Measurements from ENCODE around the gene FAM98A.

FAM98A gene

DNA sequence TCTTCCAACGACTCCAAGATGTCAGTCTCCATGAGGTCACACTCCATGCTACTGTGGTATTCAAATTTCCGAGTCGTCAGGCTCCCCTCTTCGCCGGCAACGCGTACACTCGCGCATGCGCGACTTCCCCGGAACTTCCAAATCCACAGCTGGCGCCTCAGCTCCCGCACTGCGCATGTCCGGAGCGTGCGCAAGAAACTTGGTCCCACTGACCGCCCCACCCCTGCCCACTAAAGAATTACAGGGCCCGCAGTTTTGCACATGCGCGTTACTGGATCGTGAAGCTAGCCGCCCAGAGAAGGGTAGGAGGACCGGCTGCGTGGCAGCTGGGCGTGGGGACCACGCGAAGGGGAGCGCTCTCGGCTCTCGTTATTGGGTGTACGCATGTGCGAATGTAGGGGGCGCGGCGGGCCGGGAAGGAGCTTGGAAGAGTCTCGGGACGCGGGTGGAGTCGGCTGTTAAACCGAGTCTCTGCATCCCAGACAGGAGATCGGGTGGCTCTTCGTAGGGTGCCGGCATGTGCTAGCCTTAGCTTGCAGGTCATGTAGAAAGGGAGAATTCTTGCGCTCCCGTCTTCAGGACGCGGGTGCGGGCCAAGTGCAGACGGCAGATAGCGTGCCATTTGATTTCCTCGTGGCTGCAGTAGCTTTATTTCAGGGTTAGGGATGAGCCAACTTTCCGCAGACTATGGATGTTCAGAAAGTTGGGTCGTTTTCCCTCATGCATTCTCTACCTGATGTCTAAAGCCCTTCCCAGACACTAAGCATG lies at the start of gene FAM98A:
Gene FAM98A (minus strand): TSS at position 125 of the 768 bp plus-strand sequence. CDS start 78 bp downstream, at position 47.
- Histone ChIP-seq H3K36me3 (ENCODE audit: control insufficient read depth, insufficient read depth, low read length) (no peaks in the 10 kb centered on the region), H3K4me3 (ENCODE audit: low read length) (peak within 1 kb of the TSS; percentile 98), H3K27me3 (ENCODE audit: control insufficient read depth, insufficient read depth, low read length) (no peaks in the 10 kb centered on the region), H3K9ac (ENCODE audit: low read length) (peak within 1 kb of the TSS; percentile 89), H3K4me1 (ENCODE audit: control insufficient read depth, insufficient read depth, low read length) (no peaks in the 10 kb centered on the region), H3K27ac (ENCODE audit: low read depth, low read length) (peak within 1 kb of the TSS; percentile 81)

DNA sequence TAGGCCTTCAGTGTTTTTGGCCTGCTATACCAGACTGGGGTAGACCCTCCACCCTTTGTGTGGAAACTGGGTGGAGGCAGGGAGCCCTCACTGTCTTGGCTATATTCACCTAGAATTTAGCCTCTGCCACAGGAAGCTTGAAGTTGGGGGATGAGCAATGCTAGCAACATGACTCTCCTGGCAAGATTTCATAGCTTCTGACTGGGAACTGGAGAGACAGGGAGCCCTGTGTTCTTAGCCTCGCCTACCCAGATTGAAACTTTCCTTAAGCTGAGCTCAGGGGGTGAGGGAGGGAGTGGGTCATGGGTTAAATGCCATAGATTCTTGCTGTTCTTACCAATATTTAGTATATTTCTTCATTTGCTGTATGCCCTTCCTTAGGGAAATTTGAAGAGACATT lies 46.8 kb upstream of the FAM98A start:
- H3K4me3 ChIP-seq (ENCODE audit: low read length): no peak overlapping the region
- no peak overlapping the region for H3K9ac ChIP-seq (ENCODE audit: low read length)
- H3K27me3 ChIP-seq (ENCODE audit: control insufficient read depth, insufficient read depth, low read length): no peaks in the 10 kb centered on the region
- no peaks in the 10 kb centered on the region for H3K36me3 ChIP-seq (ENCODE audit: control insufficient read depth, insufficient read depth, low read length)
- H3K27ac ChIP-seq (ENCODE audit: low read depth, low read length): no peak overlapping the region
- no peaks in the 10 kb centered on the region for H3K4me1 ChIP-seq (ENCODE audit: control insufficient read depth, insufficient read depth, low read length)

DNA sequence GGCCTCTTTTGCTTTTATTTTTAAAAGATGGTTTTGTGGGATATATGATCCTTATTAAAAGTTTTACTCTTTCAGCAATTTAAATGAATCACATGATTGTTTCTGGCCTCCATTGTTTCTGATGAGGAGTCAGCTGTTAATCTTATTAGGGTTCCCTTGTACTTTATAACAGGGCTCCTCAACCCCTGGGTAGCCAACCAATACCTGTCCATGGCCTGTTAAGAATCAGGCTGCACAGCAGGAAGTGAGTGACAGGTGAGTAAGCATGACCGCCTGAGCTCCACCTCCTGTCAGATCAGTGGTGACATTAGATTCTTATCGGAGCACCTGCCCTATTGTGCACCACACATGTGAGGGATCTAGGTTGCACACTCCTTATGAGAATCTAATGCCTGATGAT lies 45.1 kb upstream of the FAM98A start:
- Histone ChIP-seq H3K4me1 (ENCODE audit: control insufficient read depth, insufficient read depth, low read length) (no peaks in the 10 kb centered on the region), H3K9ac (ENCODE audit: low read length) (no peak overlapping the region), H3K27me3 (ENCODE audit: control insufficient read depth, insufficient read depth, low read length) (no peaks in the 10 kb centered on the region), H3K4me3 (ENCODE audit: low read length) (no peak overlapping the region), H3K27ac (ENCODE audit: low read depth, low read length) (no peak overlapping the region), H3K36me3 (ENCODE audit: control insufficient read depth, insufficient read depth, low read length) (no peaks in the 10 kb centered on the region)

DNA sequence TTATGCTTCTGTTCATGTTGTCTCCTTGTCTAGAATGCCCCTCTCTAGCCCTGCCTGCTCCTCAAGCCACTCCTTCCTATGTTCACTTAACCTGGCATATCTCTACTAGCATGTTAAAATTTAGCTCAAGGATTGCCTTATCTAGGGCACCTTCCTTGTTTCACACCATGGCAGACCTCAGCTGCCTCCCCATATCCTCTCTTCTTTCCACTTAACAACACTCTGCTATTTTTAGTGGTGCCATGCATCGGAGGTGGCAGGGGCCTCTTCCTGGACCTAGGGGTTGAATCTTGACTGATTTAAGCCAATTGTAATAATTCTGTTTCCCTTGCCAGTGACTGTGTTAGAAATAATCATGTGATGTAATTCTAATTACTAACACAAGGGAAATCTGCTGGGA lies 36.9 kb upstream of the FAM98A start:
- Histone ChIP-seq H3K36me3 (ENCODE audit: control insufficient read depth, insufficient read depth, low read length) (no peaks in the 10 kb centered on the region), H3K27me3 (ENCODE audit: control insufficient read depth, insufficient read depth, low read length) (no peaks in the 10 kb centered on the region), H3K4me3 (ENCODE audit: low read length) (no peak overlapping the region), H3K27ac (ENCODE audit: low read depth, low read length) (no peak overlapping the region), H3K4me1 (ENCODE audit: control insufficient read depth, insufficient read depth, low read length) (no peaks in the 10 kb centered on the region), H3K9ac (ENCODE audit: low read length) (no peak overlapping the region)

DNA sequence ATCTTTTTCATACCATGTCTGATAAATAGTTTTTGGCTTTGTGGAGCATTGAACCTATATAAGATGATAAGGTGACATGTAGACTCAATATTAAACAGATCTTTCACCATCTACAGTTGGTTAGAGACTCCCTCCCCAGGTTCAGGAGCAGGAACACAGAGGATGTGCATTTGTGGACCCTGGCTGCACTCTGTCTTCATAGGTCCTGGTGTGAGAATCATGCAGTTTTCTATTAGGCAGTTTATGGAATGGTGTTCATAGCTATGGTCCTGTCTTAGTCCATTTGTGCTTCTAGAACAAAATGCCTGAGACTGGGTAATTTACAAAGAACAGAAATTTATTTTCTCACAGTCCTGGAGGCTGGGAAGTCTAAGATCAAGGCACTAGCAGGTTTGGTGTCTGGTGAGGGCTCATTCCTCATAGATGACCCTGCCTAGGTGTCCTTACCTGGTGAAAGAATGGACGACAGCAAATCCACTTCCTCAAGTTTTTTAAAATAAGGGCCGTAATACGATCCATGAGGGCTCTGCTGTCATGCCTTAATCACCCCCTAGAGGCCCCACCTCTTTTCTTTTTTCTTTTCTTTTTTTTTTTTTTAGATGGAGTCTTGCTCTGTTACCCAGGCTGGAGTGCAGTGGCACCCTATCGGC lies 35.3 kb upstream of the FAM98A start:
- H3K4me1 ChIP-seq (ENCODE audit: control insufficient read depth, insufficient read depth, low read length): no peaks in the 10 kb centered on the region
- no peaks in the 10 kb centered on the region for H3K27me3 ChIP-seq (ENCODE audit: control insufficient read depth, insufficient read depth, low read length)
- no peak overlapping the region for H3K4me3 ChIP-seq (ENCODE audit: low read length)
- no peak overlapping the region for H3K9ac ChIP-seq (ENCODE audit: low read length)
- no peaks in the 10 kb centered on the region for H3K36me3 ChIP-seq (ENCODE audit: control insufficient read depth, insufficient read depth, low read length)
- no peak overlapping the region for H3K27ac ChIP-seq (ENCODE audit: low read depth, low read length)

DNA sequence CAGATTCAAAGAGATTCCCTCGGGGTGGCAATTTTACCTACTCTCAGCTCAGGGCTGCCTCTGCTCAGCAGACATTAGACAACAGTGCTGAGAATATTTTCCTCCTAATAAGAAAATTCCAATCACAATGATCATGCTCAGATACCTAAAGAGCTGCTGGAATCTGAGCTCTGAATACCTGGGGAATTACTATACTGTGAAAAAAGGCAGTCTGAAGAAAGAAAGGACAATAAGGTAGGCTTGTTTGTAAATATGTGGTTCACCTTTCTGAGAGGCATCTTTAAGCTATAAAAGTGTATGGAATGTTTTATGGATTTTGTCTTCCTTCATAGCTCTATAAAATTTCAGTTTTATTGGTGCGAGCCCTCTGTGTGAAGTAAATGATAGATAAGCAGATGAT lies 34.2 kb upstream of the FAM98A start:
- Histone ChIP-seq H3K27ac (ENCODE audit: low read depth, low read length) (no peak overlapping the region), H3K4me1 (ENCODE audit: control insufficient read depth, insufficient read depth, low read length) (no peaks in the 10 kb centered on the region), H3K9ac (ENCODE audit: low read length) (no peak overlapping the region), H3K36me3 (ENCODE audit: control insufficient read depth, insufficient read depth, low read length) (no peaks in the 10 kb centered on the region), H3K4me3 (ENCODE audit: low read length) (no peak overlapping the region), H3K27me3 (ENCODE audit: control insufficient read depth, insufficient read depth, low read length) (no peaks in the 10 kb centered on the region)

DNA sequence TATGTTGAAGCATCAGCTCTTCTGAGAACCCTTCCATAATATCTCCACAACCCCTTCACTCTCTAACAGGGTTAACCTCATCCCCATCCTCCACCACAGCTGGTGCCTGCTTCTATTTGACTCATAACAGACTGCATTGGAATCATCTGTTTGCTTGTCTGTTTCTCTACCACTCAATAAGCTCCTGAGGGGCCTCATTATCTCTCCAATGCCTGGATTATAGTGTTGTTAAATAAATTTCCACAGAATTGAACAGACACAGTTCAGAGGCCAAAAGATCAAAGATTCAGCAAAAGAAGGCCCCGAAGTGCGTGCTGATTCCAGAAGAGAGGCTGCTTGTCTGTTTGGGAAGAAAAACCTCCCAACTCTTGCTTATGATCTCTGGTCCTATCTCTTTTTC lies 33.7 kb upstream of the FAM98A start:
- no peaks in the 10 kb centered on the region for H3K36me3 ChIP-seq (ENCODE audit: control insufficient read depth, insufficient read depth, low read length)
- H3K9ac ChIP-seq (ENCODE audit: low read length): no peak overlapping the region
- no peaks in the 10 kb centered on the region for H3K27me3 ChIP-seq (ENCODE audit: control insufficient read depth, insufficient read depth, low read length)
- H3K4me3 ChIP-seq (ENCODE audit: low read length): no peak overlapping the region
- no peaks in the 10 kb centered on the region for H3K4me1 ChIP-seq (ENCODE audit: control insufficient read depth, insufficient read depth, low read length)
- H3K27ac ChIP-seq (ENCODE audit: low read depth, low read length): no peak overlapping the region

DNA sequence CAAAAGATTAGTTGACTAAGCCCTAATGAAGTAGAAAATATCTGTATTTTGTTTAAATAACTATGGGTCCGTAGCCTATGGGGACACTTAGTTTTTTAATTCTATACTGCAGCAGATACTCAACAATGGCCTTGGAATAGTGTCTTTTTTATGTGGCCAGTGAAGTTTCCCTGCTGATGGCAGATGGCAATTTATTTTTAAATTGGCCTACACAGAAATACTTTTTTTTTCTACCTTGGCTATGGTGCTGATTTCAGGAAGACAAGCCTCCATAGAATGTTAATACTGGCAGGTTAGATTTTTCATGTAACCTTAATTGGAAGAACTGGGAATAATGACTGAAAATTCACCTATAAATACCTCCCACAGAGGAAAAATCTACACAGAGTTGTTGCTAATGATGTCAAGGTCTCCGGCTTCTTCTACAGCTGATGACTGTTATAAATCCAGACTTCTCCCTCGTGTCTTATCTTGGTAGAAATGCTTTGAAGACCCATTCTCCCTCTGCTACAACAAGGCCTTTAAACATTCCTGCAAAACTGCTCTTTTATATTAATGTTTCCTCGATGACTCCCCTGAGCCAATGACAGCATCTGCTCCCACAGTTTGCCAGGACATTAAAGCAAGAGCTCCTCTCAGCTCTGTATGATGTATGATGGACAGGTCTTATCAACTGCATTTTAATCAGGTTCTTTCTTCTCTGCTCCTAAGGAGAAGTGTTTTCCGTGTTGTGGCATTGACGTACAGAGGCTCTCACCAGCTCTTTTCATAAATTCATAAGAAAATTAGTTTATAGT lies 29.1 kb upstream of the FAM98A start:
- Histone ChIP-seq H3K27me3 (ENCODE audit: control insufficient read depth, insufficient read depth, low read length) (no peaks in the 10 kb centered on the region), H3K27ac (ENCODE audit: low read depth, low read length) (no peak overlapping the region), H3K36me3 (ENCODE audit: control insufficient read depth, insufficient read depth, low read length) (no peaks in the 10 kb centered on the region), H3K4me3 (ENCODE audit: low read length) (no peak overlapping the region), H3K9ac (ENCODE audit: low read length) (no peak overlapping the region), H3K4me1 (ENCODE audit: control insufficient read depth, insufficient read depth, low read length) (no peaks in the 10 kb centered on the region)

DNA sequence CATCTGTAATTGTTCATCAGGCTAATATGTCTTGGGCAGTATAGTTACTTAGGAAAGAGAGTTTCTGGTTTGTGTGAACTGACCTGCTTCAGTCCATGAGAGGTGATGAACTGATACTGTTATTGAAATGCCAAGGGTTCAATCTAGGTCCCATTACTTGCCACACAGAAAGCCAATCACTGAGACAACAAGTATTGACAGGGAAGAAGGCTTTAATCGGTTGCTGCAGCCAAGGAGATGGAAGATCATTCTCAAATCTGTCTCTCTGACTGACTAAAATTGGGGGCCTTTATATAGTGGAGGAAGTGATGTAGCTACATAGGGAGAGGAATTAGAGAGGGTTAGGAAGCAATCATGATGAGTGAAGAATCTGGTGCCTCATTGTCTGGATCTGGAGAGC lies 19.9 kb upstream of the FAM98A start:
- Histone ChIP-seq H3K27me3 (ENCODE audit: control insufficient read depth, insufficient read depth, low read length) (no peaks in the 10 kb centered on the region), H3K27ac (ENCODE audit: low read depth, low read length) (no peak overlapping the region), H3K4me3 (ENCODE audit: low read length) (no peak overlapping the region), H3K9ac (ENCODE audit: low read length) (no peak overlapping the region), H3K36me3 (ENCODE audit: control insufficient read depth, insufficient read depth, low read length) (no peaks in the 10 kb centered on the region), H3K4me1 (ENCODE audit: control insufficient read depth, insufficient read depth, low read length) (no peaks in the 10 kb centered on the region)

DNA sequence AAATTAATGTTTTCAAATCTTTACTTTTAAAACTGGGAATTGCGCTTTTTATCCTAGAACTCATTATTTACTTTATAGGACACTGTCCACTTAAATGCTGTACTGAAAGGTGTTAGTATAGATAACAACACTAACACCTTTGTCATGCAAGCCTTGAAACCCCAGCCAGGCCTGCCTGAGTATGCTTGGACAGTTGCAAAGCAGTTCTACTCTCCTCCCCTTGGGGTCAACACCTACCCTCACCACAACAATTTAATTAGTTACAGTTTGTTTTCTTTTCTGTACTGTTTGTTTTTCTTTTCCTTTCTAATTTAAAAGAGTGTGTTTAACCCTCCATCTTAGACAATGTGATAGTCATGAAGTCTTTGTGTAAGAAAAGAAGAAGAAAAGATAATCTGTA lies 18.9 kb upstream of the FAM98A start:
- Histone ChIP-seq H3K4me3 (ENCODE audit: low read length) (no peak overlapping the region), H3K36me3 (ENCODE audit: control insufficient read depth, insufficient read depth, low read length) (no peaks in the 10 kb centered on the region)

DNA sequence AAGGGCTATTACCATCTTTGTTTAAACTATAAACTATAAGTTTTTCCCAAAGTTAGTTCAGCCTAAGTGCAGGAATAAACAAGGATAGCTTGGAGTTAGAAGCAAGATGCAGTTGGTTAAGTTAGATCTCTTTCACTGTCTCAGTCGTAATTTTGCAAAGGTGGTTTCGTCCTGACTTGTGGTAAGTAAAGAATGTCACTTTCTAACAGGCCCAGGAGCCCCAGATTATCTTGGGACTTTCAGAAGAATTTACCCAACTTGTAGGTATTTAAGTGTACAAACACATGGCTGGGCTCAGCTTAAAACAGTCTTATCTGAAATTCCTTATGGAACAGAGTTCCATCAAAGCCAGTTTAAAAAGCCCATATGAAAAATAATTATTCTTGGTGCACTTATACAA lies 18.3 kb upstream of the FAM98A start:
- Histone ChIP-seq H3K36me3 (ENCODE audit: control insufficient read depth, insufficient read depth, low read length) (no peaks in the 10 kb centered on the region), H3K27ac (ENCODE audit: low read depth, low read length) (no peak overlapping the region), H3K4me3 (ENCODE audit: low read length) (no peak overlapping the region), H3K4me1 (ENCODE audit: control insufficient read depth, insufficient read depth, low read length) (no peaks in the 10 kb centered on the region), H3K9ac (ENCODE audit: low read length) (no peak overlapping the region), H3K27me3 (ENCODE audit: control insufficient read depth, insufficient read depth, low read length) (no peaks in the 10 kb centered on the region)

More for the DNA sequence above, 18.9 kb upstream of the FAM98A start:
- H3K4me1 ChIP-seq (ENCODE audit: control insufficient read depth, insufficient read depth, low read length): no peaks in the 10 kb centered on the region
- H3K27me3 ChIP-seq (ENCODE audit: control insufficient read depth, insufficient read depth, low read length): no peaks in the 10 kb centered on the region
- no peak overlapping the region for H3K27ac ChIP-seq (ENCODE audit: low read depth, low read length)
- H3K9ac ChIP-seq (ENCODE audit: low read length): no peak overlapping the region

DNA sequence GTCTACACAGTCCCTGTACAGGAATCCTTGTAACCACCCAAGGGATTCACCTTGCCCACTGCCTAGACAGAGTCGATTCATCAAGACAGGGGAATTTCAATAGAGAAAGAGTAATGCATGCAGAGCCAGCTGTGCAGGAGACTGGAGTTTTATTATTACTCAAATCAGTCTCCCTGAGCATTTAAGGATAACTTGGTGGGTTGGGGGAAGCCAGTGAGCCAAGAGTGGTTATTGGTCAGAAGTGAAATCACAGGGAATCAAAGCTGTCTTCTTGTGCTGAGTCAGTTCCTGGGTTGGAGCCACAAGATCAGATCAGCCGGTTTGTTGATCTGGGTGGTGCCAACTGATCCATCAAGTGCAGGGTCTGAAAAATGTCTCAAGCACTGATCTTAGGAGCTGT lies 17.8 kb upstream of the FAM98A start:
- H3K36me3 ChIP-seq (ENCODE audit: control insufficient read depth, insufficient read depth, low read length): no peaks in the 10 kb centered on the region
- no peaks in the 10 kb centered on the region for H3K27me3 ChIP-seq (ENCODE audit: control insufficient read depth, insufficient read depth, low read length)
- H3K4me3 ChIP-seq (ENCODE audit: low read length): no peak overlapping the region
- no peaks in the 10 kb centered on the region for H3K4me1 ChIP-seq (ENCODE audit: control insufficient read depth, insufficient read depth, low read length)
- no peak overlapping the region for H3K27ac ChIP-seq (ENCODE audit: low read depth, low read length)
- H3K9ac ChIP-seq (ENCODE audit: low read length): no peak overlapping the region
